ENCODE measurements around the gene EDN2. TPM values are rescaled to one million over a fixed set of nuclear protein-coding genes. Genes with fewer than 3 reads are reported as not detected.

EDN2 gene
- total RNA-seq, 4 donors from 2014 or later = 0.40 to 1.2 TPM; not detected in 2

- Histone ChIP-seq H3K4me3 (no peak overlapping the region), H3K36me3 (no peaks in the 10 kb centered on the region), H3K27me3 (no peaks in the 10 kb centered on the region), H3K27ac (replicated peaks in 1 of 4) (no peak overlapping the region), H3K9me3 (no peaks in the 10 kb centered on the region), H3K4me1 (peaks cover 10 to 24% (median 20%) of the 10 kb centered on the region in 4 donors)
- intact Hi-C loops (cut with DNase I) = no loop called here
- no peak for TF ChIP-seq CTCF (IDR thresholded peaks at IDR 0.05)
- WGBS = 72% methylated on average over 5 of the region's 5 CpGs
- DNase-seq (ENCODE audit: extremely low spot score) = no peak
These were observed 14.8 kb downstream of the EDN2 start for GRCh38 chr1:41469706-41470105.

- no peaks in the 10 kb centered on the region for H3K9me3 ChIP-seq
- H3K27me3 ChIP-seq = no peaks in the 10 kb centered on the region
- H3K36me3 ChIP-seq = no peaks in the 10 kb centered on the region
- H3K27ac ChIP-seq (replicated peaks in 1 of 4) = no peak overlapping the region
- 87% methylated on average over 12 of the region's 12 CpGs for WGBS
- no peak overlapping the region for H3K4me3 ChIP-seq
- intact Hi-C loops (cut with DNase I) = no loop called here
- peaks cover 0 to 14% (median 10%) of the 10 kb centered on the region in 4 donors for H3K4me1 ChIP-seq
- no peak for DNase-seq (ENCODE audit: extremely low spot score)
- no peak for TF ChIP-seq EP300 (IDR thresholded peaks at IDR 0.05)
- no peak for TF ChIP-seq POLR2A (IDR thresholded peaks at IDR 0.05; ENCODE audit: low read depth)
- no peak for TF ChIP-seq CTCF (IDR thresholded peaks at IDR 0.05)
- TF ChIP-seq POLR2AphosphoS5 (IDR thresholded peaks at IDR 0.05) = no peak
These were observed 16.2 kb downstream of the EDN2 start for GRCh38 chr1:41468122-41468762.

GRCh38 chr1:41467673-41468072 is 16.8 kb downstream of the EDN2 start:
- Histone ChIP-seq H3K4me1 (peaks cover 0 to 20% (median 16%) of the 10 kb centered on the region in 4 donors), H3K36me3 (no peaks in the 10 kb centered on the region), H3K27me3 (no peaks in the 10 kb centered on the region), H3K4me3 (no peak overlapping the region), H3K9me3 (no peaks in the 10 kb centered on the region), H3K27ac (replicated peaks in 1 of 4) (no peak overlapping the region)
- 77% methylated on average over 4 of the region's 4 CpGs for WGBS
- intact Hi-C loops (cut with DNase I) = no loop called here
- DNase-seq (ENCODE audit: extremely low spot score) = no peak
- no peak for TF ChIP-seq POLR2A (IDR thresholded peaks at IDR 0.05; ENCODE audit: low read depth)
- no peak for TF ChIP-seq EP300 (IDR thresholded peaks at IDR 0.05)
- TF ChIP-seq POLR2AphosphoS5 (IDR thresholded peaks at IDR 0.05) = no peak
- no peak for TF ChIP-seq CTCF (IDR thresholded peaks at IDR 0.05)

GRCh38 chr1:41466146-41466545 is 18.3 kb downstream of the EDN2 start:
- Histone ChIP-seq H3K4me1 (peaks cover 0 to 35% (median 29%) of the 10 kb centered on the region in 4 donors), H3K27ac (replicated peaks in 1 of 4) (no peak overlapping the region), H3K27me3 (no peaks in the 10 kb centered on the region), H3K9me3 (no peaks in the 10 kb centered on the region), H3K36me3 (no peaks in the 10 kb centered on the region), H3K4me3 (no peak overlapping the region)
- 87% methylated on average over 5 of the region's 5 CpGs for WGBS
- no peak for DNase-seq (ENCODE audit: extremely low spot score)
- TF ChIP-seq EP300 (IDR thresholded peaks at IDR 0.05) (no peak), CTCF (IDR thresholded peaks at IDR 0.05) (no peak)
- intact Hi-C loops (cut with DNase I) = no loop called here

- no peak for TF ChIP-seq POLR2AphosphoS5 (IDR thresholded peaks at IDR 0.05)
- no peak for TF ChIP-seq POLR2A (IDR thresholded peaks at IDR 0.05; ENCODE audit: low read depth)
- H3K27ac ChIP-seq (replicated peaks in 1 of 4) = no peak overlapping the region
- WGBS = 77% methylated on average over 1 of the region's 1 CpG
- no peaks in the 10 kb centered on the region for H3K27me3 ChIP-seq
- no peaks in the 10 kb centered on the region for H3K36me3 ChIP-seq
- peaks cover 0 to 35% (median 29%) of the 10 kb centered on the region in 4 donors for H3K4me1 ChIP-seq
- no peak overlapping the region for H3K4me3 ChIP-seq
- intact Hi-C loops (cut with DNase I) = no loop called here
- no peak for DNase-seq (ENCODE audit: extremely low spot score)
- no peaks in the 10 kb centered on the region for H3K9me3 ChIP-seq
These were observed 18.7 kb downstream of the EDN2 start for GRCh38 chr1:41465741-41466140.
